ENCODE data around the gene ABCC8. TPM values are rescaled to one million over a fixed set of nuclear protein-coding genes. Genes with fewer than 3 reads are reported as not detected.

ABCC8 gene
- polyA plus RNA-seq, 1 of the 3 experiments (the other 2 are of a cell fraction): 1.1 TPM

GRCh38 chr11:17389211-17389956 is 87.3 kb downstream of the ABCC8 start:
- no peaks in the 10 kb centered on the region for H3K9me2 ChIP-seq
- H3K4me1 ChIP-seq (ENCODE audit: control insufficient read depth in 1 of 2, insufficient read depth in 2 of 2, low read depth in 1 of 2, low read length in 1 of 2): peaks cover 0 to 4% of the 10 kb centered on the region in 2 experiments; a peak in 1 of 4 replicates
- ChIA-PET CTCF (interaction anchor here (0.7 to 18.5 kb wide), 23 partner anchors 9 to 796 kb away, joined by 3 to 1101 read pairs (median 5); partner anchors contain the start of gene ABCC8), POLR2A (interaction anchor here (0.6 kb wide), 1 partner anchor 932 kb away, joined by 4 read pairs; no protein-coding TSS in a partner anchor)
- peak; percentile 98 for DNase-seq
- no peaks in the 10 kb centered on the region for H3F3A ChIP-seq (replicated peaks; ENCODE audit: insufficient read depth)
- H3K27me3 ChIP-seq (ENCODE audit: insufficient read depth): peaks cover 10% of the 10 kb centered on the region
- peak overlapping the region; percentile 48 to 57; a peak in 3 of 4 replicates for H3K4me3 ChIP-seq (ENCODE audit: low read depth in 2 of 2, low read length in 1 of 2)
- H4K20me1 ChIP-seq (ENCODE audit: insufficient read depth): no peaks in the 10 kb centered on the region
- no peak overlapping the region; a peak in 1 of 4 replicates for H3K27ac ChIP-seq (ENCODE audit: low read depth in 2 of 2, low read length in 1 of 2)
- H3K36me3 ChIP-seq (replicated peaks in 1 of 2; ENCODE audit: control insufficient read depth in 1 of 2, insufficient read depth in 2 of 2, low read length in 1 of 2): no peaks in the 10 kb centered on the region
- H3K9me3 ChIP-seq: no peaks in the 10 kb centered on the region
- TF ChIP-seq ELF1 (IDR thresholded peaks at IDR 0.05): no peak
- no peak for TF ChIP-seq YY1 (IDR thresholded peaks at IDR 0.05; ENCODE audit: low read depth)
- TF ChIP-seq USF1 (IDR thresholded peaks at IDR 0.05; ENCODE audit: borderline replicate concordance, low read depth): no peak
- no peak for TF ChIP-seq TEAD4 (IDR thresholded peaks at IDR 0.05; ENCODE audit: borderline replicate concordance, insufficient read depth)
- no peak for TF ChIP-seq MXI1 (IDR thresholded peaks at IDR 0.05; ENCODE audit: low read depth, low read length)
- no peak for TF ChIP-seq EP300 (IDR thresholded peaks at IDR 0.05; ENCODE audit: borderline replicate concordance in 1 of 2, low read depth in 1 of 2, low read length in 1 of 2)
- no peak for TF ChIP-seq GABPA (IDR thresholded peaks at IDR 0.05; ENCODE audit: low read depth)
- TF ChIP-seq CTCF (IDR thresholded peaks at IDR 0.05): peak; percentile 43
- no peak for TF ChIP-seq RXRA (IDR thresholded peaks at IDR 0.05; ENCODE audit: borderline replicate concordance, low read depth)
- TF ChIP-seq RFX5 (IDR thresholded peaks at IDR 0.05; ENCODE audit: low read length): no peak
- TF ChIP-seq EZH2phosphoT487 (IDR thresholded peaks at IDR 0.05; ENCODE audit: borderline replicate concordance, low read depth): no peak
- no peak for TF ChIP-seq ZBTB33 (IDR thresholded peaks at IDR 0.05; ENCODE audit: borderline replicate concordance, low read depth)
- no peak for TF ChIP-seq FOSL2 (IDR thresholded peaks at IDR 0.05; ENCODE audit: borderline replicate concordance, low read depth)
- no peak for TF ChIP-seq TCF12 (IDR thresholded peaks at IDR 0.05)
- TF ChIP-seq NFIC (IDR thresholded peaks at IDR 0.05; ENCODE audit: borderline replicate concordance): no peak
- TF ChIP-seq CHD2 (IDR thresholded peaks at IDR 0.05; ENCODE audit: low read length, partially characterized antibody): peak; percentile 44
- TF ChIP-seq IRF3 (IDR thresholded peaks at IDR 0.05; ENCODE audit: low read depth, low read length): no peak
- peak; percentile 41 for TF ChIP-seq SMC3 (IDR thresholded peaks at IDR 0.05; ENCODE audit: low read depth, low read length)
- TF ChIP-seq USF2 (IDR thresholded peaks at IDR 0.05; ENCODE audit: borderline replicate concordance, low read depth, low read length): no peak
- peak; percentile 27 for TF ChIP-seq RAD21 (IDR thresholded peaks at IDR 0.05; ENCODE audit: low read length)
- H3K79me2 ChIP-seq (ENCODE audit: insufficient read depth): no peaks in the 10 kb centered on the region
- 6% methylated on average over 18 of the region's 55 CpGs for WGBS (ENCODE audit: low lambda C conversion rate)
- H3K4me2 ChIP-seq: peak overlapping the region; percentile 82
- no peak overlapping the region for H3K9ac ChIP-seq
- H2AFZ ChIP-seq (ENCODE audit: low read depth): peak overlapping the region; percentile 59; the same call in 1 of the 2 replicates

All from SK-N-SH (cell line).